Tibial nerve (tissue), 4 donors: ENCODE measurements around the gene LRIG2. TPM values are rescaled to one million over a fixed set of nuclear protein-coding genes. Genes with fewer than 3 reads are reported as not detected.
"Not testable (repeated sequence)": the region's sequence is repeated elsewhere in the genome, so short reads cannot be mapped to it uniquely, and the experiment has no call there.

ENCODE experiments used
- DNase-seq, 2 donors: peaks; one replicate each; pipeline ENCODE4 v3.0.0-alpha.2; 2019; ENCODE audit warnings: low spot score in 2 of 2
- H3K27ac ChIP-seq, 4 donors: fragments of 200-600 bp; sonication (generic) in 3 of 4; one replicate each; pipeline ENCODE4 v1.5.1; 2017 to 2019; ENCODE audit warnings: mild to moderate bottlenecking in 1 of 4
- H3K27me3 ChIP-seq, 2 donors: fragments of 200-600 bp; sonication (generic) in 1 of 2; one replicate each; pipeline versions ENCODE4 v1.5.1 to v1.6.0; 2017 to 2019
- H3K36me3 ChIP-seq, 3 donors: fragments of 200-600 bp; sonication (generic); one replicate each; pipeline ENCODE4 v1.5.1; 2018 to 2019
- H3K4me1 ChIP-seq, 4 donors: fragments of 200-600 bp; sonication (generic) in 3 of 4; one replicate each; pipeline ENCODE4 v1.5.1; 2017 to 2019
- H3K4me3 ChIP-seq, 4 donors: fragments of 200-600 bp; sonication (generic) in 3 of 4; one replicate each; pipeline ENCODE4 v1.5.1; 2017 to 2019; ENCODE audit warnings: mild to moderate bottlenecking in 1 of 4, moderate library complexity in 1 of 4
- H3K9me3 ChIP-seq, 4 donors: fragments of 200-600 bp; sonication (generic) in 3 of 4; one replicate each; pipeline ENCODE4 v1.5.1; 2017 to 2019
- CTCF ChIP-seq, 5 experiments: fragments of 200-600 bp in 3 of 5; fragments of 450-650 bp in 2 of 5; sonication (generic) in 3 of 5; IDR thresholded peaks; one replicate each; pipeline ENCODE4 v1.5.1; 2016 to 2019; ENCODE audit warnings: antibody characterized with exemption in 5 of 5, mild to moderate bottlenecking in 3 of 5, moderate library complexity in 2 of 5
- EP300 ChIP-seq, 2 donors: sonication (generic); formaldehyde crosslinking; IDR thresholded peaks; one replicate each; pipeline ENCODE4 v1.6.1; 2017; ENCODE audit warnings: antibody characterized with exemption in 2 of 2, mild to moderate bottlenecking in 1 of 2
- POLR2A ChIP-seq, 2 donors: fragments of 450-650 bp; IDR thresholded peaks; one replicate each; pipeline ENCODE4 v1.6.1; 2017; ENCODE audit warnings: antibody characterized with exemption in 2 of 2, mild to moderate bottlenecking in 2 of 2, moderate library complexity in 2 of 2
- WGBS, 2 donors: methylation state at CpG; one replicate each; pipeline ENCODE4 v1.1.5; 2018; 5-methylcytosine and 5-hydroxymethylcytosine counted together
- total RNA-seq, 4 donors: library from RNA; depleted of rRNA; stranded (reverse); fragments of >200 nt; gene quantifications; one replicate each; pipeline ENCODE4 v1.1.0, GENCODE V29; 2016

The LRIG2 gene
- total RNA-seq, 4 donors from 2014 or later, result 22.2 to 75.9 (median 25.3) TPM

- DNase-seq, result no peak
- peaks cover 0 to 9% (median 1%) of the 10 kb centered on the region in 4 donors for H3K4me1 ChIP-seq
- TF ChIP-seq CTCF (IDR thresholded peaks at IDR 0.05) (no peak), EP300 (IDR thresholded peaks at IDR 0.05) (no peak), POLR2A (IDR thresholded peaks at IDR 0.05) (no peak)
- no peak overlapping the region for H3K4me3 ChIP-seq
- H3K27me3 ChIP-seq, result no peaks in the 10 kb centered on the region
- H3K36me3 ChIP-seq, result no peaks in the 10 kb centered on the region
- 87% methylated on average over 3 of the region's 3 CpGs for WGBS, 2 donors
- H3K27ac ChIP-seq, result no peak overlapping the region
- no peaks in the 10 kb centered on the region for H3K9me3 ChIP-seq
Measured at GRCh38 chr1:113048064-113048463, 24.9 kb upstream of the LRIG2 start.

- no peaks in the 10 kb centered on the region for H3K27me3 ChIP-seq
- TF ChIP-seq POLR2A (IDR thresholded peaks at IDR 0.05) (no peak), EP300 (IDR thresholded peaks at IDR 0.05) (no peak), CTCF (IDR thresholded peaks at IDR 0.05) (no peak)
- H3K36me3 ChIP-seq, result no peaks in the 10 kb centered on the region
- no peak overlapping the region for H3K27ac ChIP-seq
- peaks cover 0 to 13% (median 0%) of the 10 kb centered on the region in 4 donors for H3K4me1 ChIP-seq
- H3K9me3 ChIP-seq, result no peaks in the 10 kb centered on the region
- WGBS, 2 donors, result 73 to 80% methylated on average over 12 of the region's 12 CpGs
- DNase-seq, result no peak
- no peak overlapping the region for H3K4me3 ChIP-seq
Measured at GRCh38 chr1:113053344-113054126, 19.5 kb upstream of the LRIG2 start.

- Histone ChIP-seq H3K27me3 (no peaks in the 10 kb centered on the region), H3K36me3 (no peaks in the 10 kb centered on the region), H3K4me3 (no peak overlapping the region), H3K27ac (no peak overlapping the region), H3K4me1 (peaks cover 0 to 20% (median 0%) of the 10 kb centered on the region in 4 donors), H3K9me3 (no peaks in the 10 kb centered on the region)
- no peak for DNase-seq
- TF ChIP-seq CTCF (IDR thresholded peaks at IDR 0.05) (no peak), POLR2A (IDR thresholded peaks at IDR 0.05) (no peak), EP300 (IDR thresholded peaks at IDR 0.05) (no peak)
- WGBS, 2 donors, result 97 to 100% methylated on average over 1 of the region's 1 CpG
Measured at GRCh38 chr1:113055570-113055969, 17.4 kb upstream of the LRIG2 start.

GRCh38 chr1:113057006-113057405 lies 16.0 kb upstream of the LRIG2 start:
- 38 to 42% methylated on average over 2 of the region's 2 CpGs for WGBS, 2 donors
- H3K27me3 ChIP-seq, result no peaks in the 10 kb centered on the region
- H3K4me3 ChIP-seq, result no peak overlapping the region
- TF ChIP-seq CTCF (IDR thresholded peaks at IDR 0.05), result no peak
- TF ChIP-seq EP300 (IDR thresholded peaks at IDR 0.05), result no peak
- no peak for TF ChIP-seq POLR2A (IDR thresholded peaks at IDR 0.05)
- H3K36me3 ChIP-seq, result no peaks in the 10 kb centered on the region
- DNase-seq, result no peak
- H3K27ac ChIP-seq, result no peak overlapping the region
- peaks cover 0 to 20% (median 0%) of the 10 kb centered on the region in 4 donors for H3K4me1 ChIP-seq
- no peaks in the 10 kb centered on the region for H3K9me3 ChIP-seq

- Histone ChIP-seq H3K9me3 (no peaks in the 10 kb centered on the region), H3K27ac (no peak overlapping the region), H3K36me3 (no peaks in the 10 kb centered on the region), H3K27me3 (no peaks in the 10 kb centered on the region), H3K4me1 (peaks cover 0 to 20% (median 0%) of the 10 kb centered on the region in 4 donors), H3K4me3 (no peak overlapping the region)
- TF ChIP-seq CTCF (IDR thresholded peaks at IDR 0.05) (no peak), EP300 (IDR thresholded peaks at IDR 0.05) (no peak), POLR2A (IDR thresholded peaks at IDR 0.05) (no peak)
- DNase-seq, result no peak
- 42 to 56% methylated on average over 4 to 5 of the region's 5 CpGs for WGBS, 2 donors
Measured at GRCh38 chr1:113058941-113059706, 13.9 kb upstream of the LRIG2 start.

GRCh38 chr1:113063456-113063855 lies 9.5 kb upstream of the LRIG2 start:
- H3K27ac ChIP-seq, result not testable (repeated sequence)
- WGBS, 2 donors, result 90 to 96% methylated on average over 16 to 21 of the region's 35 CpGs

More at GRCh38 chr1:113063456-113063855, 9.5 kb upstream of the LRIG2 start:
- H3K27me3 ChIP-seq, H3K9me3 ChIP-seq, DNase-seq, H3K36me3 ChIP-seq, H3K4me1 ChIP-seq, H3K4me3 ChIP-seq: not testable (repeated sequence)
